Left colon (tissue), 2 donors: ENCODE measurements around the gene ZNF83. TPM values are rescaled to one million over a fixed set of nuclear protein-coding genes. Genes with fewer than 3 reads are reported as not detected.
"Not testable (repeated sequence)": the region's sequence is repeated elsewhere in the genome, so short reads cannot be mapped to it uniquely, and the experiment has no call there.

ENCODE experiments used
- ATAC-seq: fragments of 200-7000 bp; cut with Tn5 transposase; one replicate; pipeline ENCODE4 v1.9.1; 2020; ENCODE audit warnings: mild to moderate bottlenecking, moderate library complexity
- DNase-seq, 2 donors: peaks; one replicate each; pipeline ENCODE4 v3.0.0-alpha.2; 2020
- intact Hi-C, 2 donors: fragments of 100-400 bp; cut with DNase I in 1 of 2; cut with micrococcal nuclease in 1 of 2; formaldehyde crosslinking; loops; one replicate each; pipeline versions ENCODE4 v1.11.2 to v1.14.0; 2022; cut with DNase I, micrococcal nuclease
- long read RNA-seq: library from polyadenylated mRNA; unstranded; transcript quantifications from one replicate; pipeline ENCODE4 v2.0.0, GENCODE V29; 2021
- total RNA-seq, 2 donors: library from RNA; stranded (reverse); fragmentation: NEBNext Ultra II Directional; extraction: Animal tissue kit (Norgen Biotek cat#: 25700); gene quantifications; one replicate each; pipeline ENCODE4 v1.2.1, GENCODE V29; 2021
- donor health status: DM: no; HTN: no; CAD: no.
- donor health status: DM: yes; HTN: yes; CAD: no.

Gene ZNF83
- 10 to 100 TPM in 1 of 2 donors, 1 to 10 TPM in 1; 9.8 to 20.2 TPM for total RNA-seq
- long read RNA-seq, partial matches to known transcripts = 0 of 11 reads
- long read RNA-seq, other reads (novel, unspliced or antisense) = 9 of 11 reads

DNA sequence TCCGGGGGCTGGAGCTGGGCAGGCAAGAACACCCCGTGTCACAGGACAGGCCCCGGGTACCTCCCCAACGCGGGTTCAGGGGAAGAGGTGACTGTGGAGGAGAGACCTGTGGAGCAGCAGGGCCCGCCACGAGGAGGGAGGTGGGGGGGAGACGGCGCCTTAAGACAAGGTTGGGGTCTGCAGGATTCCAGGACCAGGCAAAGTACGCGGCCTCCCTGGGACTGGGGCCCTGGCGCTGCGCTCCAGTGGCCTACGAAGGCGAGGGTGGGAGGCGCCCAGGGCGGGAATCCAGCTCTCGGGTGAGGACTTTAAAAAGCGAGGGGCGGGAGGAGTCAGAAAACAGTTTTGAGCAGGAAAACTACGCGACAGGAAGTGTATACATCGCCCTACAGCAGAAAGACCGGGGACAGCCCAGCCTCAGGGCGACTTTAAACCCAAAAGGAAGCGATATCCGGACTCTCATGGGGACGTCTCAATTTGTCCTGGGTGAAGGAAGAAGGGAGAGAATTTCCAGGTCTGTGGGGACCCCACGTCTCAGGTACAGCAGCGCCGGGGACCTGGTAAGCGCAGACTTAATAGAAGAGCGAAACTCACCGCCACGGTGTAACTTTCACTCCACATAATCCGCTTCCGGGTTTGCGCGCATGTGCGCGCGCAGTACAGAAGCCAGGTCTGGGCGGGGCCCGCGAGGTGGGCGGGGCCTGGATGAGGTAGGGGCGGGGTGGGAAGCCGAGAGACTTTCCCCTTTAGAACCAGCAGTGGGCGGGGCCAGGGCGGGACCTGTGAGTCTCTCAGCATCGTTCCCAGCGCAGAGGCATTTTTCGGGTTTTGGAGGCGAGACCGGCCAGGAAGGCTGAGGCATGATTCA is at the start of gene ZNF83:
Gene ZNF83 (minus strand): TSS at position 638 of the 868 bp plus-strand sequence.
- ATAC-seq = peak; percentile 99
- peak; percentile 93 to 99 for DNase-seq
- intact Hi-C loops = no loop called here

DNA sequence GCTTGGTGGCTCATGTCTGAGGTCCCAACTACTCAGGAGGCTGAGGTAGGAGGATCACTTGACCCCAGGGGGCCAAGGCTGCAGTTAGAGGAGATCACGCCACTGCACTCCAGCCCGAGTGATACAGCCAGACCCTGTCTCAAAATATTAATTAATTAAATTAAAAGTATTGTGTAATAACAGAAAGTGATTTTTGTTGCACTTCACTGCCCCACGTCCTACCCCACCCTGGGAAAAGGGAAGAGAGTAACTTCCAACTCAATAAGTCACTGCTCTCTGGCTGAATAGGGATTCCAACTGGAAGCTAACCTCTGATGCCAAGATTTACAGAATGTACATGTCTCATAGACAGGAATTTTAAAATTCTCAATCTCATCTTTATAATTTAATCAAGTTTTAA is 49.5 kb upstream of the ZNF83 start:
- ATAC-seq (no peak), DNase-seq (no peak)
- intact Hi-C loops = no loop called here

DNA sequence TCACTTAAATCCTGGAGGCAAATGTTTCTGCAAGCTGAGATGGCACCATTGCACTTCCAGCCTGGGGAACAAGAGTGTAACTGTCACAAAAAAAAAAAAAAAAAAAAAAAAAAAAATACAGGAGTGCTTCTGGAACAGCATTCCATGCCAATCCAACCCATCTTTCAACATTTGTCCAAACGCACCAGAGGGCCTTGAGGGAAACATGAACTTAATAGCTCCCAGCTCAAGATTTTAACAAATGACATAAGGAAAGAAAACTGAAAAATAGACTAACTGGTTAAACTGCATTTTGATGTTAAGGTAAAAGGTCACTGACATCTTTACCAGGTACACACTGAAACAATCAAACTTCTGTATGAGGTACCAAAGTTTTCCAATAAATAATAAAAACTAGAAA is 47.7 kb upstream of the ZNF83 start:
- intact Hi-C loops = no loop called here

DNA sequence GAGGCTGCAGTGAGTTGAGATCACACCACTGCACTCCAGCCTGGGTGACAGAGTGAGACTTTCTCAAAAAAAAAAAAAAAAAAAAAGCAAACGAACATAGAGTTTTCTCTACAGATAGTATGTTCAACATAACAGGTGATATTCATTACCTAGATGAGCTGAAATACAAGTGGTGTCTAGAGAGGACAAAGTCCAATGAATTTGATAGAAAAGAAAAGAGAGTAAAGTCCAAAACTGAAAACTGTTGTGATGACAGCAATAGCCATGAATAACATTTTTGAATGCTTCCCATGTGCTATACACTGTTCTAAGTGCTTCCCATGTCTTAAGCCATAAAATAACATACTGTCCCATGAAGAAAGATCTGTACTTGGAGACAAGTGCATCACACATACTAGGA is 43.1 kb upstream of the ZNF83 start:
- DNase-seq, intact Hi-C loops, ATAC-seq: not testable (repeated sequence)

More for the DNA sequence above, 47.7 kb upstream of the ZNF83 start:
- DNase-seq = no peak
- ATAC-seq = no peak

DNA sequence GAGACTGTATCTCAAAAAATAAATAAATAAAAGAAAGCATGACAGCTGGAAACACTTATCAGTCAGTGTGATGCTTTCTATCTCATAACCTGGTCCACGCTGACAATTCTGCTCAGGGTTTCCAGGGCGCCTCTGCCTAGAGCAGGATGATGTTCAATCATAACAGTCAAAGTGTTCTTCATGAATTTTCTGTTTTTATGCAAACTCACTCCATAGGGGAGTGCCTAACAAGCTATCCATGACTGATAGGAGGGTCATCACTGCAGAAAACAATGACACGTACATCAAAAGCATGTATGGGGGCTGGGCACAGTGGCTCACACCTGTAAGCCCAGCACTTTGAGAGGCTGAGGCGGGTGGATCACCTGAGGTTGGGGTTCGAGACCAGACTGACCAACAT is 41.4 kb upstream of the ZNF83 start:
- ATAC-seq (no peak), DNase-seq (no peak)
- intact Hi-C loops = no loop called here

DNA sequence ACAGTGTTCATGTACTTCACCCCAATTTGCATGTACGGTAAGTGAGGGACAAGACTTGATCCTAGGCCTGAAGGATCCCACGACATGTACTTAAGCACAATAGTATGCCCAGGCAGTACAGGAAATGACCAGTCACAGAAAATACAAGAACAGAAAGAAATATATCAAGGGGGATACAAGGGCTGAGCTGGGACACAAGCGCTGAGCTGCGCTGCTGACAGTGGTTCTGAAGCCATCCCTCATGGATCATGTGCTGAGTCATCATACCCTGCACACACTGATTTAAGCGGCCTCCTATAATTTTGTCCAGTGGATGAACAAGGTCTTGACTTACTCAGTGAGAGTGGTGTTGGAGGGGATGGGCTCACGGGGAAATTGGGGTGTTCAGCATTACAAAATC is 37.1 kb upstream of the ZNF83 start:
- DNase-seq, intact Hi-C loops, ATAC-seq: not testable (repeated sequence)

DNA sequence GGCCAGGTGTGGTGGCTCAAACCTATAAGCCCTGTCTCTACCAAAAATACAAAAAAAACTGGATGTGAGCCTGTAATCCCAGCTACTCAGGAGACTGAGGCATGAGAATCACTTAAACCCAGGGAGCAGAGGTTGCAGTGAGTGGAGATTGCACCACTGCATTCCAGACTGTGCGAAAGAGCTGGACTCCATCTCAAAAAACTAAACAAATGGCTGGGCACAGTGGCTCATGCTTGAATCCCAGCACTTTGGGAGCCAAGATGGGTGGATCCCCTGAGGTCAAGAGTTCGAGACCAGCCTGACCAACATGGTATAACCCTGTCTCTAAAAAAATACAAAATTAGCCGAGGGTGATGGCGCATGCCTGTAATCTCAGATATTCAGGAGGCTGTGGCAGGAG is 34.9 kb upstream of the ZNF83 start:
- DNase-seq = no peak
- no peak for ATAC-seq
- intact Hi-C loops = no loop called here

DNA sequence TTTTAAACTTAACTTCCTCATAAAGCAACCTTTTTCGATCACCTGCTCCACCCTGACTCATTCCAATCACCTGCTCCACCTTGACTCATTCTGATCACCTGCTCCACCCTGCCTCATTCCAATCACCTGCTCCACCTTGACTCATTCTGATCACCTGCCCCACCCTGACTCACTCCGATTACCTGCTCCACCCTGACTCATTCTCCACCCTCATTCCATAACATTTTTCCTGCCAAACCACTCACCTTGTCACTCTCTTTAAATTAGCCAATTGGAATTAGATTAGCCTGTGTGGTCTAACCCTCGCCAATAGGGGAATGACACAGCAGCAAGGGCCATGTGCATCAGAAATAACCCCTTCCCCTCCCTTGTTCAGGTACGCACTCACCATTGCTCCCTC is 31.9 kb upstream of the ZNF83 start:
- DNase-seq = no peak
- no peak for ATAC-seq
- intact Hi-C loops = no loop called here

DNA sequence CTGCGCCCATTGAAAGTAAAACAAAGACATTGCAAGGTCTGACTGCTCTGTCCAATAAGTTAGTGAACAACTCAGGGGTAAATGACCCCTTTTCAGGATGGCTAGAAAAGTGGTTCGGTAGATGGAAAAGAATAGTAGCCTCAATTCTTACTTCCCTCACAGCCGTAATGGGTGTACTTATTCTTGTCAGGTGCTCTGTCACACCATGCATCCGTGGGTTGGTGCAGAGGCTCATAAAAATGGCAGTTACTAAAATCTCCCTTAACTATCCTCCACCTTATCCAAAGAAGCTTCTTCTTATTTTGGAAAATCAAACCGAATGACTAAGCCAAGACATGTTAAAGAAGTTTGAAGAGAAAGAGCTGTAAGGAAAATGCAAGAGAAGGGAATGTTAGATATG is 31.4 kb upstream of the ZNF83 start:
- ATAC-seq (no peak), DNase-seq (no peak)
- intact Hi-C loops = no loop called here

DNA sequence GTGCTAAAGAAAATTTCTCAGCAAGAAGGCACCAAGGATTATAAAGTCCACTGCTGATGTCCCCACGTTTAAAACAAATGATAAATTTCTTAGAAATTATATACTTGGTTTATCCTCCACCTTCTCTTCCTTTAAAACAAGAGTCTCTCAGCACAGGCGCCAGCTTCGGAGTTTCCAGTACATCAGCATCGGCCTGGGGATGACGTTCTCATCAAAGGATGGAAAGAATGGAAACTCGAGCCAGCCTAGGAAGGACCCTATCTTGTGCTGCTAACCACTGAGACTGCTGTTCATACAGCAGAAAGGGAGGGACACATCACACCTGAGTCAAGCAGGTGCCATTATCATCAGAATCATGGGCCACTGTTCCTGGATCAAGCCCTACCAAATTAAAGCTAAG is 29.8 kb upstream of the ZNF83 start:
- DNase-seq = no peak
- intact Hi-C loops = no loop called here
- ATAC-seq = no peak

DNA sequence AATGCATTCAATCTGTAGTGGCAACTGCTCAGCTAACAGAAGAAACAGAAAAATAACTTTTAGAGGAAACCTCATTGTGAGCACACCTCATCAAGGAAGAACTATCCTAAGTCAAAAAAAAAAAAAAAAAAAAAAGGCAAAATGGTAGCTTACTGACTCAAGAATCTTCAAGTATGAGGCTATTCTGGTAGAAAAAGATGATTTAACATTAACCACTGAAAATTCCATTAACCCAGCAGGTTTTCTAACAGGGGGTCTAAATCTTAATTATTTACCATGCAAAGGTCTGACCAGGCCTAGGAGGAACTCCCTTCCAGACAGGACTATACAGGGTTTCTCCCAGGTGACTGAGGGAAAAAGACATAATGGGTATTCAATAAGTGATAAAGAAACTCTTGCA is 28.4 kb upstream of the ZNF83 start:
- ATAC-seq (no peak), DNase-seq (no peak)
- intact Hi-C loops = no loop called here

DNA sequence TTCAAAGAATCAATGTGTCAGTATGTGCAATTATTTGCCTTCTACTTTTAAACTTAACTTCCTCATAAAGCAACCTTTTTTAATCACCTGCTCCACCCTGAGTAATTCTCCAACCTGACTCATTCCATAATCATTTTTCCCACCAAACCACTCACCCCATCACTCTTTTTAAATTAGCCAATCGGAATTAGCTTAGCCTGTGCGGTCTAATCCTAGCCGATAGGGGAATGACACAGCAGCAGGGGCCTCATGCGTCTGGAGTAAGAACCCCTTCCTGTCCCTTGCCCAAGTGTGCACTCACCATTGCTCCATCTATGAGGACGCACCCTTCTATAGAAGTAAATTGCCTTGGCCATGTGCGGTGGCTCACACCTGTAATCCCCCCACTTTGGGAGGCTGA is 27.4 kb upstream of the ZNF83 start:
- ATAC-seq (no peak), DNase-seq (no peak)
- intact Hi-C loops = no loop called here

DNA sequence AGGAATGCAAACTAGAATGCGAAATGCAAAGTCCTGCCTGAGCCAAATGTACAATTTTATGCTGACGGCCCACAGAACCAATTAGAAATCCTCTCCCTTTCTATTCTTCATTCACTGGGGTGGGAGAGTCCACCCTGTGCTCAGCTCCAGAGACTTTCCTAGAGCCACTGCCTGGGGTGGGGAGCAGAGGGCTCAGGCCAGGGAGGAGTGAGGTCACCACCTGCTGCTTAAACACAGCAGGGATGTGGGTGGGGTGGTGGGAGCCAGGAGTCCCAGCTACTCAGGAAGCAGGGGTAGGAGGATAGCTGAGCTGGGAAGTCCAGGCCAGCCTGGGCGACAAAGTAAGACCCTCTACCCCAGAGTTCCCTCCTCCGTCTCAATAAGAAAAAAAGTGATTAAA is 26.9 kb upstream of the ZNF83 start:
- ATAC-seq = no peak
- DNase-seq = no peak
- intact Hi-C loops = no loop called here

DNA sequence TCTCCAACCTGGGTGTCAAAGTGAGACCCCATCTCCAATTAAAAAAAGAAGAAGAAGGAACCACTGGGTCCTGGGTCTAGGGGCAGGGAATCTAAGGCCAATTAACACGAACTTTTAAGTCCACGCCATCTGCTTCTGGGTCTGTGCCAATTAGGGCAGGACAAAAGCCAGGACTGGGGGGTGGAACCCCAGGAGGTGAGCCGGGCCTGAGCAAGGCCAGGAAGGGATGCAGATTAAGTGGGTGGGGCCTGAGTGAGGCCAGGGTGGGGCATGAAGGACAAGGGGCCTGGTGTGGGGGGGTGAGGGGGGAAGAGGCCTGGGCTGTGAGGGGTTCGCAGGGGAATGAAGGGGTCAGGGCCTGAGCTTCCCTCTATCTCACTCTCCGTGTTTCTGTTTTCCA is 26.3 kb upstream of the ZNF83 start:
- ATAC-seq (no peak), DNase-seq (no peak)
- intact Hi-C loops = no loop called here

DNA sequence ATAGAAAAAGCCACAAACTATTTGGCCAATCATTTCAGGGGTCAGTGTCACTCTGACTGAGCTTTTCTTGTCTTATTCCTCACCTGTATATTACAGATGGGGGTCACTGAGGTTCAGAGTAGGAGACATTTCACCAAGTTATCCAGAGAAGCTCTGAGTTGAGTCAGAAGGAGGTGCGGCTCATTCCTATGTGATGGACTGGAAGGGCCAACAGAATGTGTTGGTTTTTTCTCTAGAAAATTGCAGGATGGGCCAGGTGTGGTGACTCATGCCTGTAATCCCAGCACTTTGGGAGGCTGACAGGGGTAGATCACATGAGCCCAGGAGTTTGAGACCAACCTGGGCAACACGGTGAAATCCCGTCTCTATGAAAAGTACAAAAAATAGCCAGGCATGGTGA is 24.5 kb upstream of the ZNF83 start:
- DNase-seq (no peak), ATAC-seq (no peak)
- intact Hi-C loops = no loop called here

DNA sequence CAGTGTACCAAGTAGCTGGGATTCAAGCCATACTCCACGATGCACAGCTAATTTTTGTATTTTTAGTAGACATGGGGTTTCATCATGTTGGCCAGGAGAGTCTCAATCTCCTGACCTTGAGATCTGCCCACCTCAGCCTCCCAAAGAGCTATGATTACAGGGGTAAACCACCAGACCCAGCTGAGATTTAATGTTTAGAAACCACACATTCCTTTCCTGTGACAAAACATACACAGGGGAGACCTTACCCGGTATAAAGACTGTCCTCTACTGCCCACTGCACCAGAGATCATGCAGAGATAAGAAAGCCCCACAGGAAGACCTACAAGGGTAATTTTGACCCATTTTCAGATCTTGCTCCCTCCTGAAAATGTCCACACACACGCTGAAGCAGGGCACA is 22.8 kb upstream of the ZNF83 start:
- no peak for DNase-seq
- ATAC-seq = no peak
- intact Hi-C loops = no loop called here

DNA sequence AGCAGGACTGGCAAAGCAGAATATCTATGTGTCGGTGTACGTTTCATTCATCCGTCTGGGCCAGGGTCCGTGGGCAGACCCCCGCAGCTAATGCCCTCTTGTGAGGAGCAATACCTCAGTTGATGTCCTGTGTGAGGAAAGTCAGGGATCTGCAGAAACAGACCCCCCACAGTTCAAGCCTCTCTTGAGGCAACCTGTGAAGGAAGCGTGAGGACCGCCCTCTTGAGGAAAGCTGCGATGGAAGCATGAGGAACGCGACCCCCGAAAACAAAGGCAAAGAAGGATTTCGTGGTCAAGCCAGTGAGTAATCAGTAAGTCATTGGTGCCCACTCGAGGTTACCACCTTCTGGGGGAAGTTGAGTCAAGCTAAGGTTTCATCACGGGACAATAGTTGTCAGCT is 20.9 kb upstream of the ZNF83 start:
- ATAC-seq = no peak
- DNase-seq = no peak
- intact Hi-C loops = no loop called here

DNA sequence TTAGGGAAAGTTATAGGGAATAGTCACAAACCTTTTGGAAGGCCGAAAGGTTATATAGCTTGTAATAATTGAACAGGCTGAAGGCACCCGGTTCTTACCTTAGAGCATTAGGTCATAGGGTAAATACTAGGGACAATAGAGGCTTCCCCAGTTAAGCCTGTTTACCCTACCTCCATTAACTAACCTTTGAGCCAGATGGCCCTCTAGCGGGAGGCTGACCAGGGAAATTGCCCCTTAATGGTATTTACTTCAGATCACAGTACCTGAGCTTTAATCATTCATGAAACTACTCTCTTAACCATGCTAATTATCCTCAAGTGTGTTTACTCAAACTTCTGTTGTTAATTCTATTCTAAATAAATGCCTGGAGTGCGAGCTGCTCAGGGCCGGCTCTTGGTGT is 20.4 kb upstream of the ZNF83 start:
- DNase-seq (no peak), ATAC-seq (no peak)
- intact Hi-C loops = no loop called here

DNA sequence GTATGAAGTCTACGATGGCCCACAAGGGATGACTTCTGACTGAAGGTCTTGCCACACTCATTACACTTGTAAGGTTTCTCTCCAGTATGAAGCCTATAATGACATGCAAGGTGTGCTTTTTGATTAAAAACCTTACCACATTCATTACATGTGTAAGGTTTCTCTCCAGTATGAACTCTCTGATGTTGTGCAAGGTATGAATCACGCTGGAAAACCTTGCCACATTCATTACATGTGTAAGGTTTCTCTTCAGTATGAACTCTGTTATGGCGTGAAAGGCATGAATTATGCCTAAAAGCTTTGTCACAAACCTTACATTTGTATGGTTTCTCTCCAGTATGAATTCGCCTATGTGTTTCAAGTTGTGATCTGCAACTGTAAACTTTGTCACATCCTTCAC is 15.0 kb upstream of the ZNF83 start:
- intact Hi-C loops = no loop called here
- no peak for ATAC-seq

DNA sequence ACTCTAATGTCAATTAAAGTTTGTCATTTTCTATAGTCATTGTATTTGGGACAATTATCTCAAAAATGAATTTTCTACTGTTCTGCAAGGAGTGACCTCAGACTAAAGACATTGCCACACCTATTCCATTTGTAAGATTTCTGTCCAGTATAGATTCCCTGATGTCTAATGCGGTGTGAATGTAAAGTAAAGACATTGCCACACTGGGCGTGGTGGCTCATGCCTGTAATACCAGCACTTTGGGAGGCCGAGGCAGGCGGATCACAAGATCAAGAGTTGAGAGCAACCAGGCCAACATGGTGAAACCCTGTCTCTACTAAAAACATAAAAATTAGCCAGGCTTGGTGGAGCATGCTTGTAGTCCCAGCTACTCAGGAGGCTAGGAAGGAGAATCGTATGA is 13.8 kb upstream of the ZNF83 start:
- no peak for DNase-seq
- ATAC-seq = no peak

More for the DNA sequence above, 15.0 kb upstream of the ZNF83 start:
- DNase-seq = no peak

More for the DNA sequence above, 13.8 kb upstream of the ZNF83 start:
- intact Hi-C loops = no loop called here
